Type B pancreatic cell (in vitro differentiated cells): Measurements from ENCODE around the gene CRTAC1. TPM values are rescaled to one million over a fixed set of nuclear protein-coding genes. Genes with fewer than 3 reads are reported as not detected.

Source experiments
- DNase-seq: peaks from one replicate; pipeline ENCODE4 v3.0.0; 2021; ENCODE audit warnings: mixed read lengths; ENCODE audit not compliant: unreplicated experiment; ENCODE audit errors: extremely low spot score
- H3K27ac Mint-ChIP-seq: 2 replicates; pipeline ENCODE4 v1.8.0; 2021; ENCODE audit warnings: mild to moderate bottlenecking, mixed read lengths
- H3K27me3 Mint-ChIP-seq: 2 replicates; pipeline ENCODE4 v1.8.0; 2021; ENCODE audit warnings: mixed read lengths
- H3K36me3 Mint-ChIP-seq: 2 replicates; pipeline ENCODE4 v1.8.0; 2021; ENCODE audit warnings: mixed read lengths
- H3K4me1 Mint-ChIP-seq: one replicate; pipeline ENCODE4 v1.8.0; 2021; ENCODE audit warnings: mixed read lengths; ENCODE audit not compliant: unreplicated experiment
- H3K4me3 Mint-ChIP-seq: 2 replicates; pipeline ENCODE4 v1.8.0; 2021; ENCODE audit warnings: mild to moderate bottlenecking, mixed read lengths
- H3K9me3 Mint-ChIP-seq: 2 replicates; pipeline ENCODE4 v1.8.0; 2021; ENCODE audit warnings: mixed read lengths
- total RNA-seq: library from RNA; stranded (reverse); gene quantifications from 2 replicates; pipeline ENCODE4 v1.2.1, GENCODE V29; 2021; ENCODE audit warnings: low replicate concordance
- TF ChIP-seq, protein P1 (sequence below): fragments of 200-600 bp; sonication (generic); conservative IDR thresholded peaks from 2 replicates; pipeline ENCODE4 v1.5.0; 2021; ENCODE audit warnings: antibody characterized with exemption, mild to moderate bottlenecking

The CRTAC1 gene
- total RNA-seq, 1 donor from 2014 or later: 5.3 TPM

DNA sequence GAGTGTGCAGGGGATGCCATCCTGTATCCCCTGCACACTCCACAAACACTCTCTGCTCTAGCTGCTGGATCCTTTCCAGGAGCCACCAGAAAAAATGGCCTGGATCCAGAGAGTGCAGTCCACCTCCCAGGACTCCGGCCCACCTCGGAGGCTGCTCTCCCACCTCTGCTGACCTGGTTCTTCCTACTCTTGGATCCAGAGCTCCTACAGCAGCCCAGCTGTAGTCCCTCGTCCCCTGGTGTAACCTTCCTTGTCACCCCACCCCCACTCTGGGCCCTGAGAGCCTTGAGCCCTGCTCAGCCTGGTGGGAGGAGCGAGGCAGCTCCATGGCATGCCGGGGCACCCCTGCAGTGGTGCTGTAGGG is 126.4 kb downstream of the CRTAC1 start:
- DNase-seq: no peak
- no peaks in the 10 kb centered on the region for H3K36me3 Mint-ChIP-seq
- no peak overlapping the region for H3K4me3 Mint-ChIP-seq
- H3K9me3 Mint-ChIP-seq: no peaks in the 10 kb centered on the region
- no peaks in the 10 kb centered on the region for H3K4me1 Mint-ChIP-seq
- no peak overlapping the region for H3K27ac Mint-ChIP-seq
- H3K27me3 Mint-ChIP-seq: peaks cover 41% of the 10 kb centered on the region
- TF ChIP-seq, protein P1, sequence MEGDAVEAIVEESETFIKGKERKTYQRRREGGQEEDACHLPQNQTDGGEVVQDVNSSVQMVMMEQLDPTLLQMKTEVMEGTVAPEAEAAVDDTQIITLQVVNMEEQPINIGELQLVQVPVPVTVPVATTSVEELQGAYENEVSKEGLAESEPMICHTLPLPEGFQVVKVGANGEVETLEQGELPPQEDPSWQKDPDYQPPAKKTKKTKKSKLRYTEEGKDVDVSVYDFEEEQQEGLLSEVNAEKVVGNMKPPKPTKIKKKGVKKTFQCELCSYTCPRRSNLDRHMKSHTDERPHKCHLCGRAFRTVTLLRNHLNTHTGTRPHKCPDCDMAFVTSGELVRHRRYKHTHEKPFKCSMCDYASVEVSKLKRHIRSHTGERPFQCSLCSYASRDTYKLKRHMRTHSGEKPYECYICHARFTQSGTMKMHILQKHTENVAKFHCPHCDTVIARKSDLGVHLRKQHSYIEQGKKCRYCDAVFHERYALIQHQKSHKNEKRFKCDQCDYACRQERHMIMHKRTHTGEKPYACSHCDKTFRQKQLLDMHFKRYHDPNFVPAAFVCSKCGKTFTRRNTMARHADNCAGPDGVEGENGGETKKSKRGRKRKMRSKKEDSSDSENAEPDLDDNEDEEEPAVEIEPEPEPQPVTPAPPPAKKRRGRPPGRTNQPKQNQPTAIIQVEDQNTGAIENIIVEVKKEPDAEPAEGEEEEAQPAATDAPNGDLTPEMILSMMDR: no peak

DNA sequence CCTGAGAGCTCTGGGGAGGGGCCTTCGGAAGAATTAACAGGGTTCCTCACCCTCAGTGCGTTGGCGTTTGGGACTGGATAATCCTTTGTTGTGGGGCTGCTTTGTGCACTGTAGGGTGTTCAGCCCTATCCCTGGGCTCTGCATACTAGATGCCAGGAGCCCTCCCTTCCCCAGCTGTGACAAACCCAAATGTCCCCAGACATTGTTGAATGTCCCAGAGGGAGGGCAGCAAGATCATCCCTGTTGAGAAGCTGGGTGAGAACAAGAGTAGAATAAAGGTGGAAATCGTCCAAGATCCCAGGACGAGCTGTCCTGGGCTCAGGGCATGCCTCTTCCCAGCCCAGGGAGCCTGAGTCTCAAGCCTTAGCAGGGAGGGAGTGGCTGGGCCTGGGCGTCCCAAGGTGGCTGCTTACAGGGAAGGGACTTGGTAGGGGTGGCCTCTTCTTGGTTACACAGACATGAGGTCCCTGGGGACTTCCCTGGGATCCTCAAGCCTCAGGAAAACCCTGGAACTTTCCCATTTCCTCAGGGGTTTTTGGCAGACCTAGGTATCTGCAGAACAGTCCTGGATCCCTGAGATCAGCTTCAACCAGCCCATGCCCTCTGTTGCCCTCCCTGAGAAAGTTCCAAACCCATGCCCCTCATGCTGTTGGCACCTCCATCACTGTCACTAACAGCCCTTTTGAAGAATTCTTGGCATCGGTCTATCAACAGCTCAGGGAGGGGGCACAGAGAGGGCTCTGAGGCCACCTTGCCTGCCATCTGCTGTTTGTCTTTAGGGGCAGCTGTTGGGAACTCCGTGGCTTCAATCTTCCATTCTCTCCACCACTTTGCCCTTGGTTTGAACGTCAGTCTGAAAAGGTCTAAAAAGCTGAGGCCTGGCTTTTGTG is 127.0 kb downstream of the CRTAC1 start:
- Mint-ChIP-seq H3K4me3 (no peak overlapping the region), H3K27me3 (peaks cover 35% of the 10 kb centered on the region), H3K36me3 (no peaks in the 10 kb centered on the region), H3K9me3 (no peaks in the 10 kb centered on the region), H3K27ac (no peak overlapping the region), H3K4me1 (no peaks in the 10 kb centered on the region)
- TF ChIP-seq, protein P1: no peak
- no peak for DNase-seq

DNA sequence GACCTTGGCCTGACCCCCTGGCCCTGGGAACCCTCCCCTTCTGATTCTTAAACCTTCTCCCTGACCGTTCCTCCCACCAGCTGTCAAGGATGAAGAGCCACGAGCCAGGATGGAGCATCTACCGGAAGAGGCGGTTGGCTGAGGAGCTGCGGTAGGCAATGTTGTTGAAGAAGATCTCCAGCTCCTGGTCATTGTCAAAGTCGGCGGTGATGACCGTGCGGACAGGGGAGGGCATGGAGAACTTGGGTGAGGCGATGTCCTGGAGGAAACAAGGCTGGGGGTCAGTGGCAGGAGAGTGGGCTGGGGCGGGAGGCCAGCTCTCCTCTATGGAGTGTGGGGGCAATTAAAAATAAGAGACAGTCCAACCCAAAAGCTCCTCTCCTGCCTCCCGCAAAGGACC is 129.0 kb downstream of the CRTAC1 start:
- no peaks in the 10 kb centered on the region for H3K9me3 Mint-ChIP-seq
- H3K36me3 Mint-ChIP-seq: no peaks in the 10 kb centered on the region
- TF ChIP-seq, protein P1: no peak
- H3K4me3 Mint-ChIP-seq: no peak overlapping the region
- H3K27me3 Mint-ChIP-seq: peaks cover 21% of the 10 kb centered on the region
- H3K4me1 Mint-ChIP-seq: no peaks in the 10 kb centered on the region
- no peak overlapping the region for H3K27ac Mint-ChIP-seq
- DNase-seq: no peak

DNA sequence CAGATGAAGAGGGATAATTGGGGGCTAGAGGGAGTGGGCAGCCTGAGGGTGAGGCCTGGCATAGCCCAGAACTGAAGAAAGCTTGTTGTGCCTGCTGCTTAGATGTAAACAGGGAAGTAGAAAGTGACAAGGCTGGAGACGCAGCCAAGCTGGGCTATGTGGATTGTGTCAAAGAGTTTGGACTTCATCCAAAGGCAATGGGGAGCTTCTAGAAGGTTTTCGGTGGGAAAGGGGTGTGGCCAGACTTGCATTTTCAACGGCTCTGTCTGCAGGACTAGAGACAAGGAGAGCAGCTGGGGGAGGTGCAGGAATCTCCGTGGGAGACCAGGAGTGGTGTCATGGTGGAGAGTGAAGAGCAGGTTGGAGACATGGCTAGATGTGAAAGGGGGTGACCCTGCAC is 132.0 kb downstream of the CRTAC1 start:
- no peak overlapping the region for H3K27ac Mint-ChIP-seq
- H3K9me3 Mint-ChIP-seq: no peaks in the 10 kb centered on the region
- TF ChIP-seq, protein P1: no peak
- no peaks in the 10 kb centered on the region for H3K36me3 Mint-ChIP-seq
- H3K27me3 Mint-ChIP-seq: peaks cover 18% of the 10 kb centered on the region
- H3K4me1 Mint-ChIP-seq: no peaks in the 10 kb centered on the region
- no peak for DNase-seq
- H3K4me3 Mint-ChIP-seq: no peak overlapping the region

DNA sequence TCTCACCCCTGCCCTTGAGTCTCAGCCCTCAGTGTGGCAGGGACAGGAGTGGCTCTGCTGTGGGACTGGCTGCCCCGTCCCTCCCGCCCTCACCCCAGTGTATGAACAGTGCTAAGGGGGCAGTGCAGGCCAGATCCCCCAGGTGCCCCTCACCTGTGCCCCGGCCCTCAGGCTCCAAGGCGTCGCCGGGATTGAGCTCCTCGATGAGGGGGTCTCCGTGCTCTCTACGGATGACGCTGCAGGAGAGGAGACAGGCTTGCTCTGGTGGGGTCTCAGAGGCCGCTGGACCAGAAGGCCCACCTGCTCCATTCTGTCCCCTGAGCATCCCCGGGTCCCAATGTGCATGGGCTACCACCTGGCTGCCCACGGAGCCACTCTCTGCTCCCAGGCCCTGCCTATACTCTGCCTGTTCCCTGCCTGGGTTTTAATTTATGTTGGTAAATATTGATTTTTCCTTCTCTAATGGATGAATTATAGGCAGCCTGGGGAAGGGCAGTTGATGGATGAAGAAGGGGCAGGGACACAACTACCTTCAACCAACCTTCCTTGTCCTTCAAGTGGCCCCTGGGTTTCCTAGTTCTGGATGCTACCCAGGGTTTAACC is 133.6 kb downstream of the CRTAC1 start:
- H3K36me3 Mint-ChIP-seq: no peaks in the 10 kb centered on the region
- no peak overlapping the region for H3K27ac Mint-ChIP-seq
- no peak overlapping the region for H3K4me3 Mint-ChIP-seq
- TF ChIP-seq, protein P1: no peak
- DNase-seq: no peak
- no peaks in the 10 kb centered on the region for H3K9me3 Mint-ChIP-seq
- no peaks in the 10 kb centered on the region for H3K4me1 Mint-ChIP-seq
- peaks cover 21% of the 10 kb centered on the region for H3K27me3 Mint-ChIP-seq
